ENCODE results near the gene ZNF81. TPM values are rescaled to one million over a fixed set of nuclear protein-coding genes. Genes with fewer than 3 reads are reported as not detected.
A peak's percentile ranks its signal among the peaks of the same experiment; 100 is the strongest.
"Not testable (repeated sequence)": the region's sequence is repeated elsewhere in the genome, so short reads cannot be mapped to it uniquely, and the experiment has no call there.

The ZNF81 gene
- total RNA-seq: 5.9 and 9.2 TPM in 2 replicates

- intact Hi-C loops (cut with micrococcal nuclease): loop anchor here (1.0 to 10.0 kb wide), 7 partner anchors 174 to 688 kb away; partner anchors contain the start of genes ARAF, EBP, ELK1 and UBA1
- Mint-ChIP-seq H3K36me3 (ENCODE audit: low read depth) (peaks cover 4% of the 10 kb centered on the region), H3K4me3 (peak within 1 kb of the TSS; percentile 98), H3K27ac (peak within 1 kb of the TSS; percentile 97), H3K27me3 (ENCODE audit: insufficient read depth) (no peaks in the 10 kb centered on the region), H3K9me3 (no peaks in the 10 kb centered on the region), H3K4me1 (ENCODE audit: low read depth) (peaks cover 13% of the 10 kb centered on the region)
- DNase-seq (ENCODE audit: low spot score): peak; percentile 87
These were observed at the start of gene ZNF81 for GRCh38 chrX:47836164-47837072. Gene ZNF81, plus strand, starts transcription at chrX:47836902. Its CDS starts 9,366 bp downstream, at chrX:47846268.

- DNase-seq (ENCODE audit: low spot score): no peak
- Mint-ChIP-seq H3K27me3 (ENCODE audit: insufficient read depth) (no peaks in the 10 kb centered on the region), H3K36me3 (ENCODE audit: low read depth) (no peaks in the 10 kb centered on the region), H3K4me3 (no peak overlapping the region), H3K4me1 (ENCODE audit: low read depth) (no peaks in the 10 kb centered on the region), H3K9me3 (no peaks in the 10 kb centered on the region), H3K27ac (no peak overlapping the region)
- intact Hi-C loops (cut with micrococcal nuclease): no loop called here
These were observed 40.2 kb upstream of the ZNF81 start for GRCh38 chrX:47796433-47796906.

- H3K4me1 Mint-ChIP-seq (ENCODE audit: low read depth): no peaks in the 10 kb centered on the region
- intact Hi-C loops (cut with micrococcal nuclease): no loop called here
These were observed 39.6 kb upstream of the ZNF81 start for GRCh38 chrX:47797084-47797483.

GRCh38 chrX:47798861-47799260 is 37.8 kb upstream of the ZNF81 start:
- Mint-ChIP-seq H3K27ac (no peak overlapping the region), H3K36me3 (ENCODE audit: low read depth) (no peaks in the 10 kb centered on the region), H3K4me3 (no peak overlapping the region), H3K9me3 (no peaks in the 10 kb centered on the region), H3K27me3 (ENCODE audit: insufficient read depth) (no peaks in the 10 kb centered on the region), H3K4me1 (ENCODE audit: low read depth) (no peaks in the 10 kb centered on the region)
- intact Hi-C loops (cut with micrococcal nuclease): no loop called here
- no peak for DNase-seq (ENCODE audit: low spot score)

More at GRCh38 chrX:47797084-47797483, 39.6 kb upstream of the ZNF81 start:
- no peaks in the 10 kb centered on the region for H3K27me3 Mint-ChIP-seq (ENCODE audit: insufficient read depth)
- no peak overlapping the region for H3K4me3 Mint-ChIP-seq
- no peaks in the 10 kb centered on the region for H3K9me3 Mint-ChIP-seq
- DNase-seq (ENCODE audit: low spot score): no peak
- no peaks in the 10 kb centered on the region for H3K36me3 Mint-ChIP-seq (ENCODE audit: low read depth)
- H3K27ac Mint-ChIP-seq: no peak overlapping the region

- H3K27me3 Mint-ChIP-seq (ENCODE audit: insufficient read depth): no peaks in the 10 kb centered on the region
- no peaks in the 10 kb centered on the region for H3K4me1 Mint-ChIP-seq (ENCODE audit: low read depth)
- no peaks in the 10 kb centered on the region for H3K36me3 Mint-ChIP-seq (ENCODE audit: low read depth)
- H3K9me3 Mint-ChIP-seq: no peaks in the 10 kb centered on the region
- intact Hi-C loops (cut with micrococcal nuclease): no loop called here
- no peak overlapping the region for H3K27ac Mint-ChIP-seq
- H3K4me3 Mint-ChIP-seq: no peak overlapping the region
- no peak for DNase-seq (ENCODE audit: low spot score)
These were observed 34.1 kb upstream of the ZNF81 start for GRCh38 chrX:47802589-47802988.

GRCh38 chrX:47803103-47803502 is 33.6 kb upstream of the ZNF81 start:
- H3K36me3 Mint-ChIP-seq (ENCODE audit: low read depth); intact Hi-C loops (cut with micrococcal nuclease); H3K27me3 Mint-ChIP-seq (ENCODE audit: insufficient read depth); H3K9me3 Mint-ChIP-seq; H3K27ac Mint-ChIP-seq; H3K4me3 Mint-ChIP-seq; H3K4me1 Mint-ChIP-seq (ENCODE audit: low read depth); DNase-seq (ENCODE audit: low spot score): not testable (repeated sequence)

GRCh38 chrX:47804315-47804714 is 32.4 kb upstream of the ZNF81 start:
- no peaks in the 10 kb centered on the region for H3K9me3 Mint-ChIP-seq
- H3K27me3 Mint-ChIP-seq (ENCODE audit: insufficient read depth): no peaks in the 10 kb centered on the region
- no peak for DNase-seq (ENCODE audit: low spot score)
- H3K4me1 Mint-ChIP-seq (ENCODE audit: low read depth): no peaks in the 10 kb centered on the region
- H3K36me3 Mint-ChIP-seq (ENCODE audit: low read depth): no peaks in the 10 kb centered on the region
- H3K27ac Mint-ChIP-seq: no peak overlapping the region
- no peak overlapping the region for H3K4me3 Mint-ChIP-seq
- intact Hi-C loops (cut with micrococcal nuclease): no loop called here

GRCh38 chrX:47805844-47806243 is 30.9 kb upstream of the ZNF81 start:
- H3K4me1 Mint-ChIP-seq (ENCODE audit: low read depth); DNase-seq (ENCODE audit: low spot score); H3K9me3 Mint-ChIP-seq; H3K27ac Mint-ChIP-seq; H3K27me3 Mint-ChIP-seq (ENCODE audit: insufficient read depth); intact Hi-C loops (cut with micrococcal nuclease); H3K36me3 Mint-ChIP-seq (ENCODE audit: low read depth); H3K4me3 Mint-ChIP-seq: not testable (repeated sequence)

GRCh38 chrX:47806415-47807271 is 30.1 kb upstream of the ZNF81 start:
- H3K27ac Mint-ChIP-seq; DNase-seq (ENCODE audit: low spot score); H3K36me3 Mint-ChIP-seq (ENCODE audit: low read depth); H3K4me1 Mint-ChIP-seq (ENCODE audit: low read depth); H3K27me3 Mint-ChIP-seq (ENCODE audit: insufficient read depth); H3K9me3 Mint-ChIP-seq; H3K4me3 Mint-ChIP-seq; intact Hi-C loops (cut with micrococcal nuclease): not testable (repeated sequence)

- intact Hi-C loops (cut with micrococcal nuclease); H3K4me1 Mint-ChIP-seq (ENCODE audit: low read depth); H3K27me3 Mint-ChIP-seq (ENCODE audit: insufficient read depth); H3K36me3 Mint-ChIP-seq (ENCODE audit: low read depth); DNase-seq (ENCODE audit: low spot score); H3K27ac Mint-ChIP-seq; H3K9me3 Mint-ChIP-seq; H3K4me3 Mint-ChIP-seq: not testable (repeated sequence)
These were observed 29.5 kb upstream of the ZNF81 start for GRCh38 chrX:47807272-47807538.

GRCh38 chrX:47807548-47807947 is 29.2 kb upstream of the ZNF81 start:
- Mint-ChIP-seq H3K36me3 (ENCODE audit: low read depth) (no peaks in the 10 kb centered on the region), H3K9me3 (no peaks in the 10 kb centered on the region), H3K27ac (no peak overlapping the region), H3K4me3 (no peak overlapping the region), H3K4me1 (ENCODE audit: low read depth) (no peaks in the 10 kb centered on the region), H3K27me3 (ENCODE audit: insufficient read depth) (no peaks in the 10 kb centered on the region)
- DNase-seq (ENCODE audit: low spot score): no peak
- intact Hi-C loops (cut with micrococcal nuclease): no loop called here

GRCh38 chrX:47808904-47809788 is 27.6 kb upstream of the ZNF81 start:
- no peaks in the 10 kb centered on the region for H3K36me3 Mint-ChIP-seq (ENCODE audit: low read depth)
- H3K4me3 Mint-ChIP-seq: no peak overlapping the region
- H3K9me3 Mint-ChIP-seq: no peaks in the 10 kb centered on the region
- no peak for DNase-seq (ENCODE audit: low spot score)
- no peaks in the 10 kb centered on the region for H3K27me3 Mint-ChIP-seq (ENCODE audit: insufficient read depth)
- intact Hi-C loops (cut with micrococcal nuclease): no loop called here
- no peaks in the 10 kb centered on the region for H3K4me1 Mint-ChIP-seq (ENCODE audit: low read depth)
- no peak overlapping the region for H3K27ac Mint-ChIP-seq
